BLaER1 (cell line): ENCODE data around the gene CAPG.
A peak's percentile ranks its signal among the peaks of the same experiment; 100 is the strongest.

ENCODE experiments used
- H3K27ac ChIP-seq: shearing (Covaris generic); formaldehyde crosslinking; 2 replicates; pipeline ENCODE4 v1.8.1; 2022
- H3K27me3 ChIP-seq: shearing (Covaris generic); formaldehyde crosslinking; 2 replicates; pipeline ENCODE4 v1.8.1; 2022
- H3K36me3 ChIP-seq: shearing (Covaris generic); formaldehyde crosslinking; 2 replicates; pipeline ENCODE4 v1.8.1; 2022
- H3K4me1 ChIP-seq: shearing (Covaris generic); formaldehyde crosslinking; 2 replicates; pipeline ENCODE4 v1.8.1; 2022
- H3K4me2 ChIP-seq: shearing (Covaris generic); formaldehyde crosslinking; 2 replicates; pipeline ENCODE4 v1.8.1; 2022
- H3K4me3 ChIP-seq: shearing (Covaris generic); formaldehyde crosslinking; 2 replicates; pipeline ENCODE4 v1.8.1; 2022
- H3K9ac ChIP-seq: shearing (Covaris generic); formaldehyde crosslinking; 2 replicates; pipeline ENCODE4 v1.8.1; 2022
- H3K9me3 ChIP-seq: shearing (Covaris generic); formaldehyde crosslinking; 2 replicates; pipeline ENCODE4 v1.8.1; 2022
- H4K20me1 ChIP-seq: shearing (Covaris generic); formaldehyde crosslinking; 2 replicates; pipeline ENCODE4 v1.8.1; 2022
- Cebpa-rat ChIP-seq: shearing (Covaris generic); IDR thresholded peaks from 2 replicates; pipeline ENCODE4 v1.8.1; 2022

The CAPG gene

GRCh38 chr2:85439025-85439472, 28.9 kb upstream of the CAPG start:
- H3K4me3 ChIP-seq, result no peak overlapping the region
- H3K27ac ChIP-seq, result peak overlapping the region; percentile 83
- TF ChIP-seq Cebpa-rat, result no peak
- no peaks in the 10 kb centered on the region for H4K20me1 ChIP-seq
- H3K36me3 ChIP-seq, result no peaks in the 10 kb centered on the region
- H3K9ac ChIP-seq, result peak overlapping the region; percentile 77; the same call in 1 of the 2 replicates
- peak overlapping the region; percentile 97 for H3K4me2 ChIP-seq
- H3K27me3 ChIP-seq, result no peaks in the 10 kb centered on the region
- peaks cover 50% of the 10 kb centered on the region for H3K4me1 ChIP-seq
- no peaks in the 10 kb centered on the region for H3K9me3 ChIP-seq

- Histone ChIP-seq H3K9ac (peak overlapping the region; percentile 77), H3K36me3 (no peaks in the 10 kb centered on the region), H3K4me3 (peak overlapping the region; percentile 58), H3K4me2 (peak overlapping the region; percentile 97), H3K9me3 (no peaks in the 10 kb centered on the region), H4K20me1 (no peaks in the 10 kb centered on the region), H3K27ac (peak overlapping the region; percentile 83), H3K27me3 (no peaks in the 10 kb centered on the region), H3K4me1 (peaks cover 57% of the 10 kb centered on the region)
- no peak for TF ChIP-seq Cebpa-rat
Observed at GRCh38 chr2:85438201-85439024, 28.2 kb upstream of the CAPG start.

GRCh38 chr2:85437488-85438200, 27.5 kb upstream of the CAPG start:
- peak overlapping the region; percentile 83 for H3K27ac ChIP-seq
- H3K4me3 ChIP-seq, result peak overlapping the region; percentile 58
- H3K4me2 ChIP-seq, result peak overlapping the region; percentile 97
- peak overlapping the region; percentile 77 for H3K9ac ChIP-seq
- H3K27me3 ChIP-seq, result no peaks in the 10 kb centered on the region
- H3K4me1 ChIP-seq, result peaks cover 64% of the 10 kb centered on the region
- no peaks in the 10 kb centered on the region for H4K20me1 ChIP-seq
- H3K36me3 ChIP-seq, result no peaks in the 10 kb centered on the region
- H3K9me3 ChIP-seq, result no peaks in the 10 kb centered on the region
- TF ChIP-seq Cebpa-rat, result no peak

GRCh38 chr2:85436836-85437487, 26.8 kb upstream of the CAPG start:
- Histone ChIP-seq H3K9me3 (no peaks in the 10 kb centered on the region), H3K4me1 (peaks cover 68% of the 10 kb centered on the region), H4K20me1 (no peaks in the 10 kb centered on the region), H3K4me3 (peak overlapping the region; percentile 58), H3K27ac (peak overlapping the region; percentile 83), H3K27me3 (no peaks in the 10 kb centered on the region), H3K9ac (peak overlapping the region; percentile 77), H3K4me2 (peak overlapping the region; percentile 97), H3K36me3 (no peaks in the 10 kb centered on the region)
- no peak for TF ChIP-seq Cebpa-rat

- peak overlapping the region; percentile 83 for H3K27ac ChIP-seq
- peak overlapping the region; percentile 97 for H3K4me2 ChIP-seq
- H3K9ac ChIP-seq, result peak overlapping the region; percentile 77; the same call in 1 of the 2 replicates
- H3K4me1 ChIP-seq, result peaks cover 76% of the 10 kb centered on the region
- no peaks in the 10 kb centered on the region for H3K9me3 ChIP-seq
- H3K36me3 ChIP-seq, result no peaks in the 10 kb centered on the region
- no peaks in the 10 kb centered on the region for H3K27me3 ChIP-seq
- H4K20me1 ChIP-seq, result no peaks in the 10 kb centered on the region
- no peak for TF ChIP-seq Cebpa-rat
- 0 out of 2 replicates have a peak overlapping the region, but pooled peaks have one; percentile 0 for H3K4me3 ChIP-seq
Observed at GRCh38 chr2:85435981-85436835, 26.0 kb upstream of the CAPG start.

- no peaks in the 10 kb centered on the region for H3K27me3 ChIP-seq
- H3K27ac ChIP-seq, result peak overlapping the region; percentile 83
- TF ChIP-seq Cebpa-rat, result no peak
- 0 out of 2 replicates have a peak overlapping the region, but pooled peaks have one; percentile 0 for H3K4me3 ChIP-seq
- H3K4me1 ChIP-seq, result peaks cover 84% of the 10 kb centered on the region
- H4K20me1 ChIP-seq, result no peaks in the 10 kb centered on the region
- peak overlapping the region; percentile 97 for H3K4me2 ChIP-seq
- H3K9ac ChIP-seq, result peak overlapping the region; percentile 39; the same call in 1 of the 2 replicates
- H3K36me3 ChIP-seq, result no peaks in the 10 kb centered on the region
- no peaks in the 10 kb centered on the region for H3K9me3 ChIP-seq
Observed at GRCh38 chr2:85435220-85435958, 25.2 kb upstream of the CAPG start.

GRCh38 chr2:85434696-85435095, 24.5 kb upstream of the CAPG start:
- Histone ChIP-seq H3K27ac (peak overlapping the region; percentile 83), H4K20me1 (no peaks in the 10 kb centered on the region), H3K27me3 (no peaks in the 10 kb centered on the region), H3K9ac (peak overlapping the region; percentile 50), H3K4me3 (no peak overlapping the region), H3K4me2 (peak overlapping the region; percentile 97), H3K4me1 (peaks cover 91% of the 10 kb centered on the region), H3K36me3 (no peaks in the 10 kb centered on the region), H3K9me3 (no peaks in the 10 kb centered on the region)
- TF ChIP-seq Cebpa-rat, result no peak

- Histone ChIP-seq H3K27ac (peak overlapping the region; percentile 83), H3K4me1 (peaks cover 92% of the 10 kb centered on the region), H3K4me3 (no peak overlapping the region), H3K27me3 (no peaks in the 10 kb centered on the region), H4K20me1 (no peaks in the 10 kb centered on the region), H3K9me3 (no peaks in the 10 kb centered on the region), H3K9ac (peak overlapping the region; percentile 15; the same call in 1 of the 2 replicates), H3K4me2 (peak overlapping the region; percentile 97), H3K36me3 (no peaks in the 10 kb centered on the region)
- TF ChIP-seq Cebpa-rat, result no peak
Observed at GRCh38 chr2:85433511-85434089, 23.4 kb upstream of the CAPG start.
